ENCODE results near the gene HECTD4.

The HECTD4 gene

DNA sequence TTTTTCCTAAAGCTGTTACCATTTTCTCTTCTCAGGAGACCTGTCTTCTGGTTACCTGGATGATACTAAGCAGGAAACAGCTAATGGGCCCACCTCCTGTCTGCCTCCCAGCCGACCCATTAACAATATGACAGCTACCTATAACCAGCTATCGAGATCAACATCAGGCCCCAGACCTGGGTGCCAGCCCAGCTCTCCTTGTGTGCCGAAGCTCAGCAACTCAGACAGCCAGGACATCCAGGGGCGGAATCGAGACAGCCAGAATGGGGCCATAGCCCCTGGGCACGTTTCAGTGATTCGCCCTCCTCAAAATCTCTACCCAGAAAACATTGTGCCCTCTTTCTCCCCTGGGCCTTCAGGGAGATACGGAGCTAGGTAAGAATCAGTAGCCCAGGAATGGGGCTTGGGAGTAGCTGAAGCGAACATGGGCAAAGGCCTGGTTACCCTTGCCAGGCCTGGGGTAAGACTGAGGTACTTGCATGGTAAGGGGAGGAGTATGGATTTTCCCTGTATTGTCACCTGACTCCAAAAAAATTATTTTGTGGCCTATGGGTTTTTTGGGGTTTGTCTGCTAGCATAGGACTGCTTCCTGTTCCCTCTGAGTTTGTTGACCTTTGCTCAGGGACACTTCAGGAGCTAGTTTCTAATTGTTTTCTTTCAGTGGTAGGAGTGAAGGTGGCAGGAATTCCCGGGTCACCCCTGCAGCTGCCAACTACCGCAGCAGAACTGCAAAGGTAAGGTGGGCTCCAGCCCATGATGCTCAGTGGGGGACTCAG, 230.3 kb downstream of the HECTD4 start:
- no peak for DNase-seq

DNA sequence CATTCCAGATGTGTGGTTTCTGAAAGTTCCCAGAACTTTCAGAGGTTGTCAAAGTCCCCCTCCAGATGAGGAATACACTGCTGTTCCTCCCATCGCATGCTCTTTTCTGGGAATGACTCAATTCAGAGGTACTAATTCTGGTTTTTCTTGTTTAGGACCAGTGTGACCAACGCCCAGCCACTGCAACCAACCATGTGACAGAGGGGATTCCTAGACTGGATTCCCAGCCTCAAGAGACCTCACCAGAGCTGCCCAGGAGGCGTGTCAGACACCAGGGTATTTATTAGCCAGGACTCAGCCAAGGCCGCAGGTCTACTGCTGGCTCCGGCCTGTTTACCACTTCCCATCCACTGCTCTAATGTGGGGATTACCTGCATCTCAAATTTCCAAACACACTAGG, 232.6 kb downstream of the HECTD4 start:
- DNase-seq = no peak

DNA sequence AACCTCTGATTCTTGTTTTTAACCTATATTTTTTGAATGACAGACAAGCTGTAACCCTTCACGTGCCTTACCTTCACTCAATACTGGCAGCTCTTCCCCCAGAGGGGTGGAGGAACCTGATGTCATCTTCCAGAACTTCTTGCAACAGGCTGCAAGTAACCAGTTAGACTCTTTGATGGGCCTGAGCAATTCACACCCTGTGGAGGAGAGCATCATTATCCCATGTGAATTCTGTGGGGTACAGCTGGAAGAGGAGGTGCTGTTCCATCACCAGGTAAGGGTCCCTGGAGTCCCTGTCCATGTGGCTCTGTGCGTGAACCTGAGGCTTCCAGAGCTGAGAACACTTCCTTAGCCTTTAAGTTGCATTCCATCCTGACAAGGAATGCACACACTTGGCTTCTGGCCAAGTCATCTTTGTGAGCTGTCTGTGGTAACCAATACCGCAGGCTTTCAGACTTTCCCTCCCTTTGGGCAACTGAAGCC, 234.2 kb downstream of the HECTD4 start:
- DNase-seq = no peak

DNA sequence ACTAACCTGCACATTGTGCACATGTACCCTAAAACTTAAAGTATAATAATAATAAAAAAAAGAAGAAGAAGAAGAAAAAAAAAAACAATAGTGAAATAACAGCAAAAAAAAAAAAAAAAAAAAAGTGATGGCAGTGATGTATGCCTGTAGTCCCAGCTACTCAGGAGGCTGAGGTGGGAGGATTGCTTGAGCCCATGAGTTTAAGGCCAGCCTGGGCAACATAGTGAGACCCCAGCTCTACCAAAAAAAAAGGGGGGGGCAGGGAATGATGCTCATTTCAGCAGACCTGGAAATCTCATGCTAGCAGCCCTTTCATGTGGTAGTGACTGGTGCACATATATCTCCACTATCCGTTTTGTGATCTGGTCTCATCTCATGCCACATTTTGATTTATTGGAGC, 236.1 kb downstream of the HECTD4 start:
- no peak for DNase-seq

DNA sequence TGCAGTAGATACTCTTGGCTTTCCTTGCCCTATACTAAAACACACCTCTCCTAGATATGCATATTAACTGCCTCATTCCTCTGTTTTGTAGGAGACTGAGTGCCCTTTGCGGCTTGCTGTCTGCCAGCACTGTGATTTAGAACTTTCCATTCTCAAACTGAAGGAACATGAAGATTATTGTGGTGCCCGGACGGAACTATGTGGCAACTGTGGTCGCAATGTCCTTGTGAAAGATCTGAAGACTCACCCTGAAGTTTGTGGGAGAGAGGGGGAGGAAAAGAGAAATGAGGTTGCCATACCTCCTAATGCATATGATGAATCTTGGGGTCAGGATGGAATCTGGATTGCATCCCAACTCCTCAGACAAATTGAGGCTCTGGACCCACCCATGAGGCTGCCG, 241.5 kb downstream of the HECTD4 start:
- no peak for DNase-seq

DNA sequence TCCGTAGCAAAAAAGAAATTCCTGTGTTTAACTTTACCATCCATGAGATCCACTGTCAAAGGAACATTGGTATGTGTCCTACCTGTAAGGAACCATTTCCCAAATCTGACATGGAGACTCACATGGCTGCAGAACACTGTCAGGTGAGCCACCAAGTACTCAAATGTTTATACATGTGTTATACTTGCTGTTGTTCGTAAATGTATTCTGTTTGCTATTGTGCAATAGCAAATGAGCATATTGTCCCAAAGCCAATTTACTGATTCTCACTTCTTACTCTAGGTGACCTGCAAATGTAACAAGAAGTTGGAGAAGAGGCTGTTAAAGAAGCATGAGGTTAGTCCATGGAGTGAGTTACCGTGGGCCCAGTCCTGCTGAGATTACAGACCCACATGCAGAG, 247.5 kb downstream of the HECTD4 start:
- no peak for DNase-seq

DNA sequence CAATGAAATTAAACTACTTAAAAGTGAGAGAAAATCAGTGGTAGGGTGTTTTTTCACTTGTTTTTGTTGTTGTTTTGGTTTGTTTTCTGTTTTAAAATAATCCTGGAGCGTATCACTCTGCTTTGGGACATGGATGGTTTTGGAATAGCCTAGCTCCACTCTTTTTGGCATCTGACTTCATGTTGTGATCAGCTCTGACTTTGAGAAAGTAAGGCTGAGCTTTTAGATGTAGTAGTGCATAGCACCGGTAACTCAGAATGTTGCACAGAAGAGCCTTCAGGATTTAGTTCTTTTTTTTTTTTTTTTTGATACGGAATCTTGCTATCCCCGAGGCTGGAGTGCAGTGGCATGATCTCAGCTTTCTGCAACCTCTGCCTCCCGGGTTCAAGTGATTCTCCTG, 248.8 kb downstream of the HECTD4 start:
- DNase-seq = no peak

DNA sequence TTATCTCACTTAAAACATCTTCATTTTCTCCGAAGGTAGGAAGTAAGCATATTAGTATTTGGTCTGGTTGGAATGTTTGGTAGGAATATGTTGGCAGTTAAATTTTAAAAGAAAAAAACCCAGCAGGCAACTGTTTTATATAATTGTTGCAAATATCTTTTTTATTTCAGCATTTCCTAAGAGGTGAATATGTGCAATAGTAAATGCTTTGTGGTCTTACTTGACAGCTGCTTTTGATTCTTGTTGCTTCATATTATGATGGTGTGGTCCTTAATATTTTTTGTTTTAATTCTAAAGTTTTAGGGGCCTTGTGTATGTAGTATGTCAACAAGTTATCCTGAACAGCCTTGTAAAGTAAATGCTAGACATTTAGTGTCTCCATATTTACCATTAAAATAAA, 250.5 kb downstream of the HECTD4 start:
- DNase-seq = no peak

DNA sequence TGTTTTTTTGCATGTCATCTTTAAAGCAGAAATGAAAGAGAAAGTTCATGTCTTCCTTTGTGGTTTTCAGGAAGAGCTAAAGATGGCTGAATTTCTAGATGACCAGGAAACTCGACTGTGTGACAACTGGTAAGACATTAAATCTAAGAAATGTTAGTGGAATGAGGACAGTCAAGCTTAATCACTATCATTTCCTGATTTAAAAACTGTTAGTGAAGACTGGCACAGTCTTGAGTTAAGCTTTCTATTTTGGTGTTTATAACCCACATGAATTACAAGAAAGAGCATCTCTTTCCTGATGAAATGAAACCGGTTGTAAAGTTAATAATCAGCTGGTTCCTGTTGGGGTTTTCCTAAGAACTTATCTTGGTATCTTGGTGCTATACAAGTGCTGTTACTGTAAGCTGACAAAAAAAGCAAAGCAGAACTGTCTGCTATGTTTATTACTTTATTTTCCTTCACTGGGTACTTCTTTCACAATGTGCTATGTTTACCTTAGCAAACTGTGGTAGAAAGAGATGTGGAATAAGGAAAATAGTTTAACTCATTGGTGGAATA, 251.7 kb downstream of the HECTD4 start:
- peak; percentile 89 for DNase-seq

DNA sequence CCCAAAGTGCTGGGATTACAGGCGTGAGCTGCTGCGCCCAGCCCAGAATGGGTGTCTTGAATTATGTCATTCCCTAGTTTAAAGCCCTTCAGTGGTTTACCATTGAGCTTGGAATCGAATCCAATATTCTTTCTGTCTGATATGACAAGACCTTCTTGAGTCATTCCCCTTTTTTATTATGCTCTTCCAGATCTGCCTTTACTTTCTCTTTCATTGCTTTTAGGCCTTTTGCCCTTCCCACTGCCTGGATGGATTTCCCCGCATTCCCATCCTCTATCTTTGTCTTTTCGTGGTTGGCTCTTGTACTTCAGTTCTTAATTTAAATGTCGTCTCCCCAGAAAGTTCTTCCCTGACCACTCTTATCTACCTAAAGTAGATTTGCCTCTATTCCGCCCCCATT, 255.3 kb downstream of the HECTD4 start:
- DNase-seq = peak; percentile 19

DNA sequence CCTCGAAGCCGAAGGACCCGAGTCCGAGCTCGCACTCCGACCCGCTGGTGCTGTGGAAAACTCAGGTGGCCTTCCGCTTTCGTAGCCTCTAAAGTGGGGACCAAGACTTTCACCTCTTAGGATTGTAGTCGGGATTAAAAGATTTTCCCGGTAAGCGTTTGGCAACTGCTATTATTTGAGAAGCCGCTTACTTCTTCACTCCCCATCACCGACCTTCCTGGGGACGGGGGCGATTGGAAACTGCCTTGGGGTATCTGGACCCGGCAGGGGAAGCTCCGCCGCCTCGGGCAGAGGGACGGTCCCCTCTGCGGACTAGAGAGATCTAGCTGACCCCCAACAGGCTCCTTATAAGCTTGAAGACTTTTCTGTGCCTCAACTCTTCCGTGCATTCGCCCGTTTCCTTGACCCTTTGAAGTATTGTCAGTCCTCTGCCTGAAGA, 256.2 kb downstream of the HECTD4 start:
- DNase-seq = peak; percentile 37

DNA sequence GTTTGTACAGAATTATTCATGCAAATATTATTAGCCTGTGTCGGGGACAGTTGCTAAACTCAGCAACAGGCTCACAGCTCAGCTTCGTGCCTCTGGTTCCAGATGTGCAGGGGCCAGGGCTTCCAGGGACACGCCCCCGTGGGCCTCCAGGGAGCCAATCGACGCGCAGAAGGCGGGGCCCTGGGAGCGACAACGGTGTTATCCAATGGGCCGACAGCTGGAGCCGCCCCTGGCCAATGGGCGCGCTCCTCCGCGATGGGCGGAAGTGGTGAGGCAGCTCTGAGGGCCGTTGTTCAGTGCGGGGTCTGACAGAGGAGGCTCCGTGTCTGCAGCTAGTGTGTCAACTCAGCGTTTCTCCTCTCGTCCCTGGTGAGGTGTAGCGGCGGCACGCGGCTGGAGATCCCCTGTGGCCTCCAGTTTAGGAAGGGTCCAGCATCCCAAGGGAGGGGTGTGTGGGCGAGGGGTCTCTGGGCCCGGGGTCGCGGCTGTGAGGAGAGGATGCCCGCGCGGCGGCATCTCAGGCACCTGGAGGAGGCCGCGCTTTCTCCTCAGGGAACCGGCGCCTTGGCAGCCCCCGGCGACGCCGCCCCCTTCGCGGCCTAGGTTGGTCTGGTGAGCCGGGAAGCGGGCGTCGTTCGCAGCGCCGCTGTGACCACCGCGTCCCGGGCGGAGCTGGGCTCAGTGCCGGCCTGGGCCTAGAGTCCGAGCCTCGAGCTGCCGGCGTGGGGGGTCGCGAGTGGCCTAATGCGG, 256.8 kb downstream of the HECTD4 start, which contains the start of gene TRAFD1:
Gene TRAFD1 (plus strand): TSS at position 311 of the 750 bp plus-strand sequence. CDS start 4,963 bp downstream, outside the sequence.
- peak; percentile 99 for DNase-seq

DNA sequence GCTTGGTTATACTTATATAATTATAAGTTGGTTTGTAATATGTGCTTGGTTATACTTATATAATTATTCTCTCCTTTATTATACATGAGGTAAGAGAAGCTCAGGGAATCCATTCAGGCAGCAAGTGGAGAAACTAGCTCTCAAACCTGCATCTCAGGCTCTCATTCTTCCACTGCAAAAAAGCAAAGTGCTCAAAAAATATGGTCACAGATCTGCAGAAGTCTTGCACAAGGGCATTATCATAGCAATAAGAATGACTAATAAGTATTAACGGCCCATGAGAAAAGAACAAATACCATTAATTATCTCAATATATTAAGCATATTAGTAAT, 257.3 kb downstream of the HECTD4 start:
- DNase-seq = no peak

DNA sequence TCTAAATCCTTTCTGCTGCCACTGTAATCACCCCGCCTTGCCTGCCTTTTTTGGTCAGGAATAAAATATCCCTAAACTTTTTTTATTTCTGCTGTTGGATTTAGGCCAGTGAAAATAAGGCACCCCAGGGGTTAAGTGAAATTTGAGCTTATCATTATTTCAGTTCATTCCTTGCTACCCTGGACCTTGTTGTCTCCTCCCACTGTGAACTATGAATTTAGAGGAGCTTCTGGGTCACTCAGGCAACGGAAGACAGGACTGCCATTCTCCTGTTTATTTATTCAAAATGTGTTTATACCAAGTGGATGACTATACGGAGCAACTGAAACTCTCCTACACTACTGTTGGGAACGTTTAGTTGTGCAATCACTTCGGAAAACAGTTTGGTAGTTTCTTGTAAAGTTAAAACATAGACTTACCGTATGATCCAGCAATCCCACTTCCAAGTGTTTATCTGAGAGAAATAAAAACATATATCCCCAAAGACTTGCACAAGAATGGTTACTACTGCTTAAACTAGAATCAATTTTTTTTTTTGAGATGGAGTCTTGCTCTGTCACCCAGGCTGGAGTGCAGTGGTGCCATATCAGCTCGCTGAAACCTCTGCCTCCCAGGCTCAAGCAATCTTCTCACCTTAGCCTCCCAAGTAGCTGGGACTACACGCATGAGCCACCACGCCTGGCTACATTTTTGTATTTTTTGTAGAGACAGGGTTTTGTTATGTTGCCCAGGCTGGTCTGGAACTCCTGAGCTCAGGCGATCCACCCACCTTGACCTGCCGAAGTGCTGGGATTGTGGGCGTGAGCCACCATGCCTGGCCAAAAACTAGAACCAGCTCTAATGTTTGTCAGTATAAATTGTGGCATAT, 259.2 kb downstream of the HECTD4 start:
- DNase-seq = peak; percentile 71

DNA sequence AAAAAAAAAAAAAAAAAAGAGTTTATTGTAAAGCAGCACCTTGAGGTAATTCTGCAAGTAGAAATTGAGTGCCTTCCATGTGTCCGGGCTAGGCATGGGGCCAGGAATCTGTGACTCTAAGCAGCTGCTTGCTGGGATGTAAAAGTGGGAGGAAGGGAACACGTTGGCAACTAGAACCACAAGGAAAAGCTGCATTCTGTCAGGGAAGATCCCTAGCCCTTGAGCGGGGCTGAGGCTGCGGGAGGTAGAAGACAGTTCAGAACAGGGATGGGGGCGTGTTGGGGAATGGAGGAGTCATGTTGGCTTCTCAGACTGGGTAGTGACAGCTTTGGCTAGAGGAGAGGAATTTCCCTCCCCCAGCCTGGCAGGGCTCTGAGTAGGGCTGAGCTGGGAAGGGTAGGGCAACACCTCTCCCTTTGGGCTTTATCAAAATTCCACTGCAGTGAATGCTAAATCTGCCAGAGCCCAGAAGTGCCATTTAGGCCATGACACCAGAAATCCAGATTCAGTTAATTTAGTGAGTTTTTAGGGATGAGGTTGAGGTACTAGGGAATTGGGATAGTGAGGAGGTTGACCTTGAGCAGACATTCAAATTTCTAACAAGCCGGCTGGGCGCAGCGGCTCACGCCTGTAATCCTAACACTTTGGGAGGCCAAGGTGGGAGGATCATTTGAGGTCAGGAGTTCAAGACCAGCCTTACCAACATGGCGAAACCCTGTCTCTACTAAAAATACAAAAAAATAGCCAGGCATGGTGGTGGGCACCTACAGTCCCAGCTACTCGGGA, 260.3 kb downstream of the HECTD4 start:
- DNase-seq = no peak

DNA sequence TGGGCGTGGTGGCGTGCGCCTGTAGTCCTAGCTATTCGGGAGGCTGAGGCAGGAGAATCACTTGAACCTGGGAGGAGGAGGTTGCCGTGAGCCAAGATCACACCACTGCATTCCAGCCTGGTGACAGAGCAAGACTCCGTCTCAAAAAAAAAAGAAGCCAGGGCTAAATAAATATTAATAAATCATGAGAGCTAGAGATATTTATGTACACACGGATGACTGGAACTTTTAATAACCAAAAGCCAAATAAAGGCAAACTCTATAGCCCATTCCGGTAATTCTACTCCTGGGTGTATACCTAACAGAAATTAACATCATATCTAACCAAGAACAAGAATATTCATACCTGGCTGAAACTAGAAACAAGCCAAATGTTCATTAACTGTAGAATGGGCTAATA, 264.5 kb downstream of the HECTD4 start:
- DNase-seq = no peak

DNA sequence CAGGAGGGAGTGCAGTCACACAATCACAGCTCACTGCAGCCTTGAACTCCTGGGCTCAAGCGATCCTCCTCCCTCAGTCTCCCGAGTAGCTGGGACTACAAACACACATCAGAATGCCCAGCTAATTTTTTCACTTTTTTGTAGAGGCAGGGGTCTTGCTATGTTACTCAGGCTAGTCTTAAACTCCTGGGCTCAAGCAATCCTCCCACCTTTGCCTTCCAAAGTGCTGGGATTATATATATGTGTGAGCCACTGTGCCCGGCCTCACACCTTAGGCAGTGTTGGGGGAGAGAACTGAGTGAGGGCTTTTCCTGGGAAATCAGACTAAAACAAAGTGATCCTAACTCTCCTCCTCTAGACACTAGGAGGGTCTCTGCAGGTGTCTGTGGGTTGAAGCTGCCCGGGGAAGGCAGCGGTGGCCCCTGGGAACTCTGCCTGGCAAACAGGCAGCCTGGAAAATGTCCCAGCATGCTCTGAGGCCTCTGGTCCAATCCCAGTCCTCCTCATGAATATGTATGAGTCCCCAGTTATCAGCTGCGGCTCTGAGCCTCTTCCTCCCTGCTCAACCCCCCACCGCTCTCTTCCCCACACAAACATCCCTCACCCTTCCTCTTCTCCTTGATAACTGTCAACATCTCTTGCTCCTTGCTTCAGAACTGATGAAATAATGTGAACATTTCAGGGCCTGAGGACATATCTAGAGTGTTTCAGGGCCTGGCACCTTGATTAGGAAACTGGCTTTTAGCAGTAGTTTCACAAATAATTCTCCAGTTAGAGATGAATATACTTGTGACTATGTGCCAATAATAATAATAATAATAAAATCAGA, 265.8 kb downstream of the HECTD4 start:
- DNase-seq = peak; percentile 98

DNA sequence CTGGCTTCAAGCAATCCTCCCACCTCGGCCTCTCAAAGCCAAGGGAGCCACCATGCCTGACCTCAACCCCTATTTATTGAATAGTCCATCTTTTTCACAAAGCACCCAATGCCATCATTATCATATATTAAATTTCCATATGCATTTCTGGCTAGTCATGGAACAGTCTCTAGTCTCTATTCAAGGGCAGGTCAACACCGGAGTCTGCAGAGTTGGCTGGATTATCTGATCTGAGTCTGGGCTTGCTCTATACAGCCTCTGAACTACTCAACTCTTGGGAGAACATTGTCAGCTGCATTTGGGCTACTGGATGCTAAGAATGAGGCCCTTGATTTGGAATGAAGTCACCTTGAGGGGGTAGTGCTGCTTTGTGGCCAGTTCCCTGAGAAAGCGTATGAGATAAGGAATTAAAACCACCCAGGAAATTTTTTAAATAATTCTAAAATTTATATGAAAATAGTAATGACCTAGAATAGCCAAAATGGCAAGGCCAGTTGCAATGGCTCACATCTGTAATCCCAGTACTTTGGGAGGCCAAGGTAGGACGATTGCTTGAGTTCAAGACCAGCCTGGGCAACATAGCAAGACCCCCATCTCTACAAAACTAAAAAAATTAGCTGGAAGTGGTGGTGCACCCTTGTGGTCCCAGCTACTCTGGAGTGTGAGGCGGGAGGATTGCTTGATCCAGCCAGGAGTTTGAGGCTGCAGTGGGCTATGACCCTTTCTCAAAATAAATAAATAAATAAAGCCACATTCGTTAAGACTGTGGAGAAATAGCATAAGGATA, 266.8 kb downstream of the HECTD4 start:
- DNase-seq = peak; percentile 17

DNA sequence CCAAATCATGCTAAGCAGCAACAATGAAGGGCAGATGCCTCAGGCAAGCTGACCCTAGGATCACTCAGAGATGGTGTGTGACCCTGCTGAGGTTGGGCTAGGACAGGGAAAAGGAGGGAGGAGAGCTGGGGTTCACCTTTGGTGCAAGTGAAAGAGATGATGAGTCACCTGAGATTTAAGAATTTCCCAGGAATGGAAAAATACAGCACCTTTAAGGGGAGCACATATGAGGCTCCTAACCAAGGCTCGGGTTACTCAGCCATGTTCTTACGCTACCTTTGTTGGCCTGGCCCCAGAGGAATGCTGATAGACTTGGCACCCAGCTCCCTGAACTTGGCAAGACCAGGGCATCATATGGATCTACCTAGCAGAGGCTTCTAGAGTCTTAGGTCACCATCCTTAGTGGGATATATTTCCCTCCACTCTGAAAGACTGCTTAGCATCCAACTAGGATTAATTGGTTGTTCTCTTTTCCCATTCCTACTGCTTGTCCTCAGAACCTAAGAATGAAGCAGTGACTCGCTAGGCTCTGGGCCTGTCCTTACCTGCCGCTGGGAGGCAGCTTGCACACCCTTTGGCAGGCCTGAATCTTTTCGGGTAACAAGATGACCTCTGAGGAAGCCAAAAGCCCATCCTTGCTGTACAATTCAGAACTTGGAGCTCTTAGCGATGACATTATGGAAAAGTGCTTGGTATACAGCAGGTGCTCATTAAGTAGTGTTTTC, 269.7 kb downstream of the HECTD4 start:
- DNase-seq = no peak

DNA sequence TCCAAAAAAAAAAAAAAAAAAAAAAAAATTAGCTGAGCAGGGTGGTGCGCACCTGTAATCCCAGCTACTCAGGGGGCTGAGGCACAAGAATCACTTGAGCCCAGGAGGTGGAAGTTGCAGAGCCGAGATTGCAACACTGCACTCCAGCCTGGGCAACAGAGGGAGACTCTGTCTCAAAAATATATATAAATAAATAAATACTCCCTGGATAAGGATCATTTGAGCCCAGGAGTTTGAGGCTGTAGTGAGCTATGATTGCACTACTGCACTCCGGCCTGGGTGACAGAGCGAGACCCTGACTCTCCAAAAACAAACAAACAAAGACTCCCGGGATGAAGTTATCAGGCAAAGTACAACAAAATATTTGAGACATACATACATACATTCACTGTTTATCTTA, 270.3 kb downstream of the HECTD4 start:
- peak; percentile 32 for DNase-seq
